Measurements from ENCODE around the gene CBX8.

GRCh38 chr17:79757140-79757745 lies 39.6 kb downstream of the CBX8 start:
- no peak for TF ChIP-seq POLR2AphosphoS5 (IDR thresholded peaks at IDR 0.05)
- no peak for TF ChIP-seq CTCF (IDR thresholded peaks at IDR 0.05)
